Epithelial cell of proximal tubule (primary cell): Measurements from ENCODE around the gene FAM149B1. TPM values are rescaled to one million over a fixed set of nuclear protein-coding genes. Genes with fewer than 3 reads are reported as not detected.
"Not testable (repeated sequence)": the region's sequence is repeated elsewhere in the genome, so short reads cannot be mapped to it uniquely, and the experiment has no call there.

Source experiments
- DNase-seq: peaks from one replicate; pipeline ENCODE4 v3.0.0-alpha.2; 2011; ENCODE audit warnings: low read depth
- H3K4me3 ChIP-seq: 2 replicates; pipeline ENCODE4 v1.5.1; 2011; ENCODE audit warnings: low read depth, mild to moderate bottlenecking, low read length
- CTCF ChIP-seq: conservative IDR thresholded peaks from 2 replicates; pipeline ENCODE4 v1.5.1; 2012; ENCODE audit warnings: low read depth, mild to moderate bottlenecking, low read length
- total RNA-seq: library from RNA; depleted of rRNA; stranded (reverse); fragments of >200 nt; gene quantifications from 2 replicates; pipeline ENCODE4 v1.2.3, GENCODE V29; 2015

FAM149B1 gene
- total RNA-seq, 1 donor from 2014 or later = 8.4 TPM

GRCh38 chr10:73248259-73248724 is 80.4 kb downstream of the FAM149B1 start:
- no peak for DNase-seq
- no peak overlapping the region for H3K4me3 ChIP-seq
- no peak for TF ChIP-seq CTCF

- no peak for DNase-seq
- TF ChIP-seq CTCF = no peak
- peak overlapping the region; percentile 90 for H3K4me3 ChIP-seq
Observed at GRCh38 chr10:73251683-73252444, 83.9 kb downstream of the FAM149B1 start.

- TF ChIP-seq CTCF = no peak
- peak within 1 kb of the TSS; percentile 90 for H3K4me3 ChIP-seq
- DNase-seq = peak; percentile 84
Observed at GRCh38 chr10:73252445-73253224, 84.7 kb downstream of the FAM149B1 start, which contains the start of gene MRPS16. MRPS16 (minus strand) TSS chr10:73252644; CDS start chr10:73252482, 162 bp downstream.

- peak overlapping the region; percentile 90 for H3K4me3 ChIP-seq
- no peak for DNase-seq
- peak; percentile 26 for TF ChIP-seq CTCF
Observed at GRCh38 chr10:73253225-73253555, 85.3 kb downstream of the FAM149B1 start.

- H3K4me3 ChIP-seq, DNase-seq: not testable (repeated sequence)
Observed at GRCh38 chr10:73258612-73259011, 90.7 kb downstream of the FAM149B1 start.

- no peak overlapping the region for H3K4me3 ChIP-seq
- no peak for TF ChIP-seq CTCF
- DNase-seq = no peak
Observed at GRCh38 chr10:73261362-73261995, 93.6 kb downstream of the FAM149B1 start.

- no peak overlapping the region for H3K4me3 ChIP-seq
- DNase-seq = peak; percentile 75
- no peak for TF ChIP-seq CTCF
Observed at GRCh38 chr10:73262105-73262730, 94.3 kb downstream of the FAM149B1 start.
